ENCODE measurements around the gene GUCY1A2.

The GUCY1A2 gene

GRCh38 chr11:106691807-106692365 is 326.4 kb downstream of the GUCY1A2 start:
- DNase-seq (ENCODE audit: extremely low spot score, insufficient read length, low read depth) (no peak), FAIRE-seq (no peak)

DNA sequence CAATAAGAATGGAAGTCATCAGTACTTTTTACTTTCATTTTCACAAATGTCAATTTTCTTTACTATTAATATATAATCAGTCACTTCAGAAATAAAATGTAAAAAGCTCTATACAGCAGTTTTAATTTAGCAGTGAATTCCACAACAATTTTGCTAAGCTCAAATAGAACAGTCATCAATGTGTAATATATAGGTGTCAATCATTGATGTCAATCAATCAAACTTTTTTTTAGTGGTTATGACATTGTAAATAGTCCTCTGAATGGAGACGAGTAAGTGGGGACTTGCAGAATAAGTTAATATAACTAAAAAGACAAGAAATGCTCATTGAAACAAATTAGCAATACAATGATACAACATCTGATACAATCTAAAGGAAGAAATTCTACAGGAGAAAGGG is 327.4 kb downstream of the GUCY1A2 start:
- FAIRE-seq (no peak), DNase-seq (ENCODE audit: extremely low spot score, insufficient read length, low read depth) (no peak)

DNA sequence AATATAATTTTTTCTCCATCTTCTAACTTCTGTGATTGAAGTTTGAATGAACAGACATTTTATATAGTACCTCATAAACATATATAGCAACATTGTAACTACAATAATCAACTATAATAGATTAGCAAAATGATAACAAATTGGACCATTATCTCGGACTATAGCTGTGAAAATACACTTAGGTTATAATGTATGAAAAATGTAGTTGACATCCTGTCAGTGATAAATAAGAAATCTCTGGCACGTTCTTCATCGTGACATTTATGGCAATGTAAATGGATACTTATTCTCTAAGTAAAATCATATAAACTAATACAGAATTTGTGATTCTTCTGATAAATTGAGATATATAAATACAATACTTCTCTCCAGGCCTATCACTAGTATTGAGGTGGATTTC is 333.3 kb downstream of the GUCY1A2 start:
- FAIRE-seq (no peak), DNase-seq (ENCODE audit: extremely low spot score, insufficient read length, low read depth) (no peak)

DNA sequence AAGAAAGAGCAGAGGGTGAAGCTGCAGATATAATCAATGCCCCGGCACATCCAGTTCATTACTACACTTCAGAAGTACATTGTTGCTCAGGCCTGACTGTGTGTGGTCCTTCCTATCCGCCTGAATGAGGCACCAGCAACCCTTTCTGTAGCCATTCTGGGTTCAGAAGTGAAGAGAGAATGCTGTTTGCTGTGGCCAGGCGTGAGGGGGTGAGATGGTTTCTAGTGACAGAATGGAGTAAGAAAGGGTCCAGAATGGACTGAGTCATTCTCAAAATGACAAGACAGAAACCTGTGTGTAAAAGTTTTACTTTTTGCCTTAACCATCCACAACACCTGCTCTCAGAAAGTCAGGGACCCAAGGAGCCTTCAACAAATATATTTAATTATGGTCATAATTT is 334.8 kb downstream of the GUCY1A2 start:
- no peak for DNase-seq (ENCODE audit: extremely low spot score, insufficient read length, low read depth)
- FAIRE-seq: no peak

- DNase-seq (ENCODE audit: extremely low spot score, insufficient read length, low read depth) (no peak), FAIRE-seq (no peak)
These were observed 336.8 kb downstream of the GUCY1A2 start for GRCh38 chr11:106681435-106681834.

DNA sequence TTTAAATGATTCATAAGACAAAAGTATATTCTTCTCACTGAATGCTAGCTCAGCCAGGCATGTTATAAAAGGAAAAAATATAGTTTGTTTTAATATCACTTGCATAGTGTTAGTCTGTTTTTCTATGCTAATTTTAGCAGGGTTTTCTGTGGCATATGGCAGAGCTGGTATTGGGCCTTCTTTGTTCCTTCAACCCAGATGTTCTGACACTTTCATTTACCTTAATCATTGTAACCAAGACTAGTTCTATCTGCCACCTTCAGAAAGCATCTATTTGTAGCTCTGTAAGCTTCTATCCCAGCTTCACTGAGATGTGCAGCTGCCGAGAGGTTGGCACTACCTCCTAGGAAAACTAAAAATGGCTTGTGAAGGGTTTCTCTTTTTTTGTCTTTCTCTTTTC is 338.7 kb downstream of the GUCY1A2 start:
- no peak for DNase-seq (ENCODE audit: extremely low spot score, insufficient read length, low read depth)
- FAIRE-seq: no peak

DNA sequence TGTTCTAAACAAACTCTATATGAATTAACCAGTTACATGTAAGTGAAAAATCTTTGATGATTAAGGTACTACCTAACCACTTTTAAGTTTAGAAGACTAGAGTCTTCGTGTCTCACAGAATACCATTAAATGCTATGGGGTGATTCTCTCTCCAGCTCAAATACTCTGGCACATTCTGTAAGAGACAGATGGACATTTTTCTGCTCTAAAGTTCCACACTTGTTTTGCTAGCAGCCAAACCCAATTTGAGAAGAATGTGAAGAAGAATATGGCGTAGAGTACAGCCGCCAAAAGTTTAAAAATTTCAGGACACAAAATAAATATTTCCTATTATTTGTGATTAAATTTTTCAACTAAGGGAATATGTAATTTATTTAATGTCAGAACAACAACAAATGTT is 339.1 kb downstream of the GUCY1A2 start:
- DNase-seq (ENCODE audit: extremely low spot score, insufficient read length, low read depth) (no peak), FAIRE-seq (no peak)

- DNase-seq (ENCODE audit: extremely low spot score, insufficient read length, low read depth) (no peak), FAIRE-seq (no peak)
These were observed 348.2 kb downstream of the GUCY1A2 start for GRCh38 chr11:106670069-106670468.

DNA sequence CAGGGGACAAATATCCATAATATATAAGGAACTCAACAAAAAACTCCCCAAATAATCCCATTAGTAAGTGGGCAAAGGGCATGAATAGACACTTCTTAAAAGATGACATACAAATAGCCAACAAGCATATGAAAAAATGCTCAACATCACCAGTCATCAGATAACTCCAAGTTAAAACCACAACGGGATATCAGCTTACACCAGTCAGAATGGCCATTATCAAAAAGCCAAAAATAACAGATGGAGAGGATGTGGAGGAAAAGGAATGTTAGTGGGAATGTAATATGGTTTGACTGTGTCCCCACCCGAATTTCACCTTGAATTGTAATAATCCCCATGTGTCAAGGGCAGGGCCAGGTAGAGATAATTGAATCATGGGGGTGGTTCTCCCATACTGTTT is 350.1 kb downstream of the GUCY1A2 start:
- no peak for DNase-seq (ENCODE audit: extremely low spot score, insufficient read length, low read depth)
- FAIRE-seq: no peak

GRCh38 chr11:106656646-106657045 is 361.6 kb downstream of the GUCY1A2 start:
- no peak for DNase-seq (ENCODE audit: extremely low spot score, insufficient read length, low read depth)
- no peak for FAIRE-seq

- DNase-seq (ENCODE audit: extremely low spot score, insufficient read length, low read depth) (no peak), FAIRE-seq (no peak)
These were observed 373.5 kb downstream of the GUCY1A2 start for GRCh38 chr11:106644824-106645223.

GRCh38 chr11:106642331-106642730 is 375.9 kb downstream of the GUCY1A2 start:
- FAIRE-seq: no peak
- DNase-seq (ENCODE audit: extremely low spot score, insufficient read length, low read depth): no peak

DNA sequence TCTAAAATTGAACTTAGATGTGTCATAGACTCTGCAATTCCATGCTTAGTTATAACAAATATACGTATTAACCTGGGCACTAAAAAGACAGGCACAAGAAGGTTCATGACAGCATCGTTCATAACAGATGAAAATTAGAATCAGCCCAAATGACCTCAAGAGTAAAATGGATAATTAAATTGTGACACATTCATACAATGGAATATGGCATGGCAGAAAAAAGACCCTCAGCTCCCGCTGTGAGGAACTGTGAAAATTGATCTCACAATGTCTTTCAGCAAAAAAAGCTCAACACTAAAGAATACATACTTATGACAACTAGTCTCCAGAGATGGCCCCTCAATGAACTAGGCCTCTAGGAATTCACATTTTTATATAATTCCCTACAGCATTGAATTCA is 386.0 kb downstream of the GUCY1A2 start:
- no peak for DNase-seq (ENCODE audit: extremely low spot score, insufficient read length, low read depth)

DNA sequence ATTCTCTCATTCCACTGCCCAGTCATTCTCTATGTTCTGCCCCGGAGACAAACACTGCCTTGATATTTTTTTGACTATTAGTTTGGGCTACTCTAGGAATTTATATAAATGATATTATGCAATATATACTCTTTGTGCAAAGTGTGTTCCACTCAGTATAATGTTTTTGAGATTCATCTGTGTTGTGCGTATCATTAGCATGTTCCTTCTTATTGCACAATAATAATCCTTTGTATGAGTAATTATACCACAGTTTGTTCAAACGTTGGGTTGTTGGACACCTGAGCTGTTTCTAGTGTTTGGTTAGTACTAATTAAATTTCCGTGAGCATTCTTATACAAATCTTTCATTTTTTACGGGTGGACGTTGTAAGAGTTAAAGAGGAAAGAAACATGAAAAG is 390.6 kb downstream of the GUCY1A2 start:
- DNase-seq (ENCODE audit: extremely low spot score, insufficient read length, low read depth) (no peak), FAIRE-seq (no peak)

More for the DNA sequence above, 386.0 kb downstream of the GUCY1A2 start:
- no peak for FAIRE-seq

GRCh38 chr11:106625566-106625965 is 392.7 kb downstream of the GUCY1A2 start:
- no peak for DNase-seq (ENCODE audit: extremely low spot score, insufficient read length, low read depth)

DNA sequence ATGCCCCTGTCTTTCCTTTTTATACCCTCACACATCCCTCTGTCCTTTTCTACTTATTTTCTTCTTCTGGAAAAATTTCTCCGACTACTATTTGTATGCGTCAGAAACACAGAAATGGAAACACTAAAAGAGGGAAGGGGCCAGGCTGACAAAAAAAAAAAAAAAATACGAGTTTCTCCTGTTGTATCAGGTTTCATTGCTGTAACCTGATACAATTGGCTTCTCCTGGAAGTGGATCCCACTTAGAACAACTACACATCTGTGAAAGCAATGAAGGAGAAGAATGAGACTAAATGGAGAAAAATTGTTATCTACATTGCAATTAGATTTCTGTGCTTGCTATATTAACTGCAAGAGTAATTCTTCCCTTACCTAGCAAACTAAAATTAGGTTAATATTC is 393.9 kb downstream of the GUCY1A2 start:
- DNase-seq (ENCODE audit: extremely low spot score, insufficient read length, low read depth) (no peak), FAIRE-seq (no peak)

More at GRCh38 chr11:106625566-106625965, 392.7 kb downstream of the GUCY1A2 start:
- FAIRE-seq: no peak
